Transverse colon (tissue), 4 donors: Measurements from ENCODE around the gene KLHL17.

ENCODE experiments used
- EP300 ChIP-seq: sonication (generic); formaldehyde crosslinking; IDR thresholded peaks from one replicate; pipeline ENCODE4 v1.6.1; 2017; ENCODE audit warnings: antibody characterized with exemption, low read depth
- POLR2A ChIP-seq: fragments of 450-650 bp; IDR thresholded peaks from one replicate; pipeline ENCODE4 v1.6.1; 2016; ENCODE audit warnings: antibody characterized with exemption, mild to moderate bottlenecking, moderate library complexity
- POLR2AphosphoS5 ChIP-seq, 3 donors: sonication (generic); formaldehyde crosslinking; IDR thresholded peaks; one replicate each; pipeline ENCODE4 v1.6.1; 2016; ENCODE audit warnings: antibody characterized with exemption in 3 of 3
- TF ChIP-seq, protein P1 (sequence below), 5 experiments: fragments of 200-600 bp in 3 of 5; fragments of 450-650 bp in 2 of 5; sonication (generic) in 3 of 5; IDR thresholded peaks; 1 replicate in 2 of 5; 2 replicates in 3 of 5; pipeline ENCODE4 v1.5.1; 2016 to 2017; ENCODE audit warnings: antibody characterized with exemption in 5 of 5, inconsistent platforms in 3 of 5, mild to moderate bottlenecking in 2 of 5, moderate library complexity in 1 of 5

DNA sequence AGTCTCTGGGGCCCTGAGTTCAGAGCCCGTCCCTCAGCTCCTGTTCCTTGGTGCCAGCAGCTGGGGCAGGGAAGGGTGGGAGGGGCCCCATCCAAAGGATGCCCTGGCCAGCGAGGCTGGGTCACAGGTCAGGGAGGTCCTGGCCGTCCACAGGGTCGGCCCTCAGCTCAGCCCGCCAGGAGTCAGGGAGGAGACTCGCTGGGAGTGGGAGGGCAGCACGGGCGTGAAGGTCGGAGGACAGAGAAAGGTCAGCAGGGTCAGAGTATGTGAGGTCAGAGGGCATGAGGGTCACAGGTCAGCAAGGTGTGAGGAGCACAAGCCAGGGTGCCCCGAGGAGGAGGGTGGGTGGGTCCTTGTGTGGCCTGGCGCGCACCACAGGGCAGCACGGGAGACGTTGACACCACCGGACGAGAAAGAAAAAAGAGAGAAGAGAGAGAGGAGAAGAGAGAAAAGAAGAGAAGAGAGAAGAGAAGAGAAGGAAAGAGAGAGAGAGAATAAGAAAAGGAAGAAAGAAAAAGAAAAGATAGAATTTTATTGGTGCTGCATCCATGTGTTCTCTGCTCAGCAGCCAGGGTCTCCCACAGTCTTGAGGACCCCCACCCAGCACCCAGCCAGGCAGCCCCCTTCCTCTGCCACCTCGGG is 14.4 kb downstream of the KLHL17 start:
- TF ChIP-seq, protein P1, sequence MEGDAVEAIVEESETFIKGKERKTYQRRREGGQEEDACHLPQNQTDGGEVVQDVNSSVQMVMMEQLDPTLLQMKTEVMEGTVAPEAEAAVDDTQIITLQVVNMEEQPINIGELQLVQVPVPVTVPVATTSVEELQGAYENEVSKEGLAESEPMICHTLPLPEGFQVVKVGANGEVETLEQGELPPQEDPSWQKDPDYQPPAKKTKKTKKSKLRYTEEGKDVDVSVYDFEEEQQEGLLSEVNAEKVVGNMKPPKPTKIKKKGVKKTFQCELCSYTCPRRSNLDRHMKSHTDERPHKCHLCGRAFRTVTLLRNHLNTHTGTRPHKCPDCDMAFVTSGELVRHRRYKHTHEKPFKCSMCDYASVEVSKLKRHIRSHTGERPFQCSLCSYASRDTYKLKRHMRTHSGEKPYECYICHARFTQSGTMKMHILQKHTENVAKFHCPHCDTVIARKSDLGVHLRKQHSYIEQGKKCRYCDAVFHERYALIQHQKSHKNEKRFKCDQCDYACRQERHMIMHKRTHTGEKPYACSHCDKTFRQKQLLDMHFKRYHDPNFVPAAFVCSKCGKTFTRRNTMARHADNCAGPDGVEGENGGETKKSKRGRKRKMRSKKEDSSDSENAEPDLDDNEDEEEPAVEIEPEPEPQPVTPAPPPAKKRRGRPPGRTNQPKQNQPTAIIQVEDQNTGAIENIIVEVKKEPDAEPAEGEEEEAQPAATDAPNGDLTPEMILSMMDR (IDR thresholded peaks at IDR 0.05) = no peak
- TF ChIP-seq EP300 (no peak), POLR2A (no peak), POLR2AphosphoS5 (IDR thresholded peaks at IDR 0.05) (no peak)
